Natural killer cell treated with Interleukin-12 subunit alpha and Interleukin-12 subunit beta and Interleukin-15 and Interleukin-18, amount 100 ng/mL, for 72 hours (primary cell): Measurements from ENCODE around the gene LAMA2. TPM values are rescaled to one million over a fixed set of nuclear protein-coding genes. Genes with fewer than 3 reads are reported as not detected.

ENCODE experiments used
- ATAC-seq, 2 donors: fragments of 150-1000 bp; cut with Tn5 transposase in 1 of 2; sonication (Bioruptor Pico), chemical (Tn5 transposase) in 1 of 2; 2 replicates each; pipeline ENCODE4 v1.10.0; 2021
- DNase-seq: peaks from one replicate; pipeline ENCODE4 v3.0.0; 2022; ENCODE audit warnings: low spot score
- H3K27ac Mint-ChIP-seq, 2 donors: 1 replicate in 1 of 2; 2 replicates in 1 of 2; pipeline ENCODE4 v1.8.0; 2022; ENCODE audit warnings: mixed read lengths in 2 of 2, mild to moderate bottlenecking in 1 of 2, moderate library complexity in 1 of 2
- H3K27me3 Mint-ChIP-seq, 2 donors: 1 replicate in 1 of 2; 2 replicates in 1 of 2; pipeline ENCODE4 v1.8.0; 2022; ENCODE audit warnings: mixed read lengths in 2 of 2
- H3K36me3 Mint-ChIP-seq: one replicate; pipeline ENCODE4 v1.8.0; 2022; ENCODE audit warnings: mixed read lengths
- H3K4me1 Mint-ChIP-seq, 2 donors: 1 replicate in 1 of 2; 2 replicates in 1 of 2; pipeline ENCODE4 v1.8.0; 2022; ENCODE audit warnings: low read depth in 2 of 2, mixed read lengths in 2 of 2, mild to moderate bottlenecking in 1 of 2
- H3K4me3 Mint-ChIP-seq: one replicate; pipeline ENCODE4 v1.8.0; 2022; ENCODE audit warnings: mixed read lengths
- H3K9me3 Mint-ChIP-seq: 2 replicates; pipeline ENCODE4 v1.8.0; 2022; ENCODE audit warnings: mixed read lengths
- total RNA-seq, 2 donors: library from RNA; stranded (reverse); gene quantifications; one replicate each; pipeline ENCODE4 v1.2.3, GENCODE V29; 2022

The LAMA2 gene
- total RNA-seq, 2 donors from 2014 or later, result 0.36 to 0.53 TPM

- DNase-seq (no peak), ATAC-seq (peak; percentile 93 to 94)
- peak overlapping the region; percentile 36 for H3K4me3 Mint-ChIP-seq
- peak overlapping the region; percentile 46 to 82 for H3K27ac Mint-ChIP-seq
- peaks cover 3% of the 10 kb centered on the region for H3K9me3 Mint-ChIP-seq
- H3K27me3 Mint-ChIP-seq, result peaks cover 0 to 4% of the 10 kb centered on the region in 2 donors
- peaks cover 39 to 57% of the 10 kb centered on the region in 2 donors for H3K4me1 Mint-ChIP-seq
- peaks cover 14% of the 10 kb centered on the region for H3K36me3 Mint-ChIP-seq
Observed at GRCh38 chr6:129448965-129449364, 566.0 kb downstream of the LAMA2 start.

GRCh38 chr6:129451187-129451586, 568.2 kb downstream of the LAMA2 start:
- no peak for DNase-seq
- ATAC-seq, result no peak
- peak overlapping the region in 1 of 2 donors; percentile 82 for H3K27ac Mint-ChIP-seq
- H3K36me3 Mint-ChIP-seq, result peaks cover 14% of the 10 kb centered on the region
- H3K4me1 Mint-ChIP-seq, result peaks cover 31 to 53% of the 10 kb centered on the region in 2 donors
- H3K9me3 Mint-ChIP-seq, result peaks cover 3% of the 10 kb centered on the region
- peaks cover 0 to 4% of the 10 kb centered on the region in 2 donors for H3K27me3 Mint-ChIP-seq
- H3K4me3 Mint-ChIP-seq, result no peak overlapping the region

GRCh38 chr6:129453073-129453472, 570.1 kb downstream of the LAMA2 start:
- Mint-ChIP-seq H3K4me1 (peaks cover 13 to 34% of the 10 kb centered on the region in 2 donors), H3K27me3 (peaks cover 0 to 4% of the 10 kb centered on the region in 2 donors), H3K4me3 (no peak overlapping the region), H3K9me3 (peaks cover 3% of the 10 kb centered on the region), H3K36me3 (peaks cover 7% of the 10 kb centered on the region), H3K27ac (peak overlapping the region in 1 of 2 donors; percentile 47)
- no peak for DNase-seq
- no peak for ATAC-seq

- no peak overlapping the region for H3K27ac Mint-ChIP-seq
Observed at GRCh38 chr6:129454488-129454887, 571.5 kb downstream of the LAMA2 start.

GRCh38 chr6:129455126-129455769, 572.3 kb downstream of the LAMA2 start:
- Mint-ChIP-seq H3K4me1 (peaks cover 9 to 19% of the 10 kb centered on the region in 2 donors), H3K36me3 (peaks cover 7% of the 10 kb centered on the region), H3K27ac (no peak overlapping the region), H3K4me3 (no peak overlapping the region), H3K9me3 (peaks cover 3% of the 10 kb centered on the region), H3K27me3 (peaks cover 0 to 4% of the 10 kb centered on the region in 2 donors)
- no peak for DNase-seq
- no peak for ATAC-seq

More at GRCh38 chr6:129454488-129454887, 571.5 kb downstream of the LAMA2 start:
- Mint-ChIP-seq H3K4me1 (peaks cover 12 to 23% of the 10 kb centered on the region in 2 donors), H3K27me3 (peaks cover 0 to 4% of the 10 kb centered on the region in 2 donors), H3K4me3 (no peak overlapping the region), H3K36me3 (peaks cover 7% of the 10 kb centered on the region), H3K9me3 (peaks cover 3% of the 10 kb centered on the region)
- ATAC-seq (no peak), DNase-seq (no peak)

- H3K4me1 Mint-ChIP-seq, result peaks cover 0 to 3% of the 10 kb centered on the region in 2 donors
- no peaks in the 10 kb centered on the region for H3K27me3 Mint-ChIP-seq
- no peak for ATAC-seq
- no peak for DNase-seq
- H3K9me3 Mint-ChIP-seq, result no peaks in the 10 kb centered on the region
- H3K36me3 Mint-ChIP-seq, result peaks cover 4% of the 10 kb centered on the region
- no peak overlapping the region for H3K27ac Mint-ChIP-seq
- H3K4me3 Mint-ChIP-seq, result no peak overlapping the region
Observed at GRCh38 chr6:129460221-129460620, 577.3 kb downstream of the LAMA2 start.

GRCh38 chr6:129469070-129469662, 586.2 kb downstream of the LAMA2 start:
- Mint-ChIP-seq H3K27ac (no peak overlapping the region), H3K4me1 (no peaks in the 10 kb centered on the region), H3K27me3 (peaks cover 0 to 5% of the 10 kb centered on the region in 2 donors), H3K9me3 (no peaks in the 10 kb centered on the region), H3K36me3 (no peaks in the 10 kb centered on the region), H3K4me3 (no peak overlapping the region)
- no peak for ATAC-seq
- no peak for DNase-seq

- no peaks in the 10 kb centered on the region for H3K36me3 Mint-ChIP-seq
Observed at GRCh38 chr6:129472239-129472638, 589.3 kb downstream of the LAMA2 start.

GRCh38 chr6:129473546-129473945, 590.6 kb downstream of the LAMA2 start:
- ATAC-seq (no peak), DNase-seq (no peak)
- no peaks in the 10 kb centered on the region for H3K36me3 Mint-ChIP-seq
- H3K9me3 Mint-ChIP-seq, result no peaks in the 10 kb centered on the region
- H3K4me3 Mint-ChIP-seq, result no peak overlapping the region
- H3K27ac Mint-ChIP-seq, result no peak overlapping the region
- no peaks in the 10 kb centered on the region for H3K4me1 Mint-ChIP-seq
- H3K27me3 Mint-ChIP-seq, result peaks cover 0 to 5% of the 10 kb centered on the region in 2 donors

More at GRCh38 chr6:129472239-129472638, 589.3 kb downstream of the LAMA2 start:
- Mint-ChIP-seq H3K4me1 (no peaks in the 10 kb centered on the region), H3K9me3 (no peaks in the 10 kb centered on the region), H3K4me3 (no peak overlapping the region), H3K27me3 (peaks cover 0 to 5% of the 10 kb centered on the region in 2 donors), H3K27ac (no peak overlapping the region)
- ATAC-seq (no peak), DNase-seq (no peak)

GRCh38 chr6:129475477-129476247, 592.7 kb downstream of the LAMA2 start:
- Mint-ChIP-seq H3K4me3 (no peak overlapping the region), H3K9me3 (no peaks in the 10 kb centered on the region), H3K27me3 (peaks cover 0 to 2% of the 10 kb centered on the region in 2 donors), H3K4me1 (no peaks in the 10 kb centered on the region), H3K27ac (no peak overlapping the region), H3K36me3 (no peaks in the 10 kb centered on the region)
- ATAC-seq, result no peak
- no peak for DNase-seq

- Mint-ChIP-seq H3K36me3 (no peaks in the 10 kb centered on the region), H3K9me3 (no peaks in the 10 kb centered on the region), H3K4me1 (no peaks in the 10 kb centered on the region), H3K4me3 (no peak overlapping the region), H3K27ac (no peak overlapping the region), H3K27me3 (peaks cover 0 to 2% of the 10 kb centered on the region in 2 donors)
- ATAC-seq (no peak), DNase-seq (no peak)
Observed at GRCh38 chr6:129476248-129476564, 593.3 kb downstream of the LAMA2 start.

- H3K4me3 Mint-ChIP-seq, result no peak overlapping the region
- no peaks in the 10 kb centered on the region for H3K4me1 Mint-ChIP-seq
- no peaks in the 10 kb centered on the region for H3K9me3 Mint-ChIP-seq
- DNase-seq (no peak), ATAC-seq (no peak)
- peaks cover 0 to 2% of the 10 kb centered on the region in 2 donors for H3K27me3 Mint-ChIP-seq
- no peak overlapping the region for H3K27ac Mint-ChIP-seq
- no peaks in the 10 kb centered on the region for H3K36me3 Mint-ChIP-seq
Observed at GRCh38 chr6:129476810-129477209, 593.9 kb downstream of the LAMA2 start.

- no peak for ATAC-seq
- no peaks in the 10 kb centered on the region for H3K9me3 Mint-ChIP-seq
Observed at GRCh38 chr6:129478379-129478778, 595.4 kb downstream of the LAMA2 start.

GRCh38 chr6:129481706-129482105, 598.8 kb downstream of the LAMA2 start:
- no peak overlapping the region for H3K27ac Mint-ChIP-seq
- H3K27me3 Mint-ChIP-seq, result peaks cover 0 to 2% of the 10 kb centered on the region in 2 donors
- DNase-seq (no peak), ATAC-seq (no peak)
- no peak overlapping the region for H3K4me3 Mint-ChIP-seq
- no peaks in the 10 kb centered on the region for H3K36me3 Mint-ChIP-seq
- H3K9me3 Mint-ChIP-seq, result no peaks in the 10 kb centered on the region
- peaks cover 0 to 4% of the 10 kb centered on the region in 2 donors for H3K4me1 Mint-ChIP-seq

More at GRCh38 chr6:129478379-129478778, 595.4 kb downstream of the LAMA2 start:
- Mint-ChIP-seq H3K27ac (no peak overlapping the region), H3K4me3 (no peak overlapping the region), H3K4me1 (no peaks in the 10 kb centered on the region), H3K27me3 (peaks cover 0 to 2% of the 10 kb centered on the region in 2 donors), H3K36me3 (no peaks in the 10 kb centered on the region)
- no peak for DNase-seq
